Measurements from ENCODE around the gene CLIC4.

CLIC4 gene

GRCh38 chr1:24855474-24855873 lies 110.2 kb downstream of the CLIC4 start:
- no peak for TF ChIP-seq CTCF (IDR thresholded peaks at IDR 0.05; ENCODE audit: insufficient read depth, low read depth, low read length, missing control alignments)
- DNase-seq (ENCODE audit: low read depth) = no peak
- no peak overlapping the region for H3K4me3 ChIP-seq (ENCODE audit: low read length)

GRCh38 chr1:24856787-24857506 lies 111.7 kb downstream of the CLIC4 start:
- no peak overlapping the region for H3K4me3 ChIP-seq (ENCODE audit: low read length)
- no peak for TF ChIP-seq CTCF (IDR thresholded peaks at IDR 0.05; ENCODE audit: insufficient read depth, low read depth, low read length, missing control alignments)
- no peak for DNase-seq (ENCODE audit: low read depth)

GRCh38 chr1:24857507-24858133 lies 112.4 kb downstream of the CLIC4 start:
- DNase-seq (ENCODE audit: low read depth) = no peak
- H3K4me3 ChIP-seq (ENCODE audit: low read length) = no peak overlapping the region
- TF ChIP-seq CTCF (IDR thresholded peaks at IDR 0.05; ENCODE audit: insufficient read depth, low read depth, low read length, missing control alignments) = no peak

GRCh38 chr1:24858277-24858676 lies 113.0 kb downstream of the CLIC4 start:
- no peak overlapping the region for H3K4me3 ChIP-seq (ENCODE audit: low read length)
- TF ChIP-seq CTCF (IDR thresholded peaks at IDR 0.05; ENCODE audit: insufficient read depth, low read depth, low read length, missing control alignments) = no peak
- DNase-seq (ENCODE audit: low read depth) = no peak

GRCh38 chr1:24859063-24860010 lies 114.1 kb downstream of the CLIC4 start:
- TF ChIP-seq CTCF (IDR thresholded peaks at IDR 0.05; ENCODE audit: insufficient read depth, low read depth, low read length, missing control alignments) = no peak
- no peak overlapping the region for H3K4me3 ChIP-seq (ENCODE audit: low read length)
- no peak for DNase-seq (ENCODE audit: low read depth)

GRCh38 chr1:24860841-24861240 lies 115.6 kb downstream of the CLIC4 start:
- DNase-seq (ENCODE audit: low read depth) = no peak
- no peak for TF ChIP-seq CTCF (IDR thresholded peaks at IDR 0.05; ENCODE audit: insufficient read depth, low read depth, low read length, missing control alignments)
- H3K4me3 ChIP-seq (ENCODE audit: low read length) = no peak overlapping the region
